ENCODE results near the gene GART. TPM values are rescaled to one million over a fixed set of nuclear protein-coding genes. Genes with fewer than 3 reads are reported as not detected.

The GART gene
- total RNA-seq, 2 experiments from 2014 or later: 224 to 232 TPM

DNA sequence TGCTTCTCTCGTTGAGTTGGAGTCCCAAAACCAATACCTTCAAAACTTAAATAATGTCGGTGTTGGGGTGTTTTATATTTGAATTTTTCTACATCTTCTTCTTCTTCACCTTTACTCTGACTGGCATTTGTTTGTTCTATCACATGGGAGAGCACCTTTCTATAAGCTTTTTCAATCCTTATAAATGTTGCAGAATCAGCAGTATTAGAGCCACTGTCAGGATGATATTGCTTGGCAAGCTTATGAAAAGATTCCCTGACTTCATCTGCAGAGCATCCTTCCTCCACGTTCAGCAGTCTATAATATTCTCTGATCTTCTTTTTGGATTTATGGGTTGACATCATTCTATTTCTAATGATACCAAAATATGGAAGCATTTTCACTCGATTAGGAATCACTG lies 53.0 kb downstream of the GART start:
- Mint-ChIP-seq H3K9me3 (no peaks in the 10 kb centered on the region), H3K4me1 (ENCODE audit: low read depth) (peaks cover 10% of the 10 kb centered on the region), H3K27ac (no peak overlapping the region), H3K36me3 (ENCODE audit: low read depth) (no peaks in the 10 kb centered on the region), H3K4me3 (no peak overlapping the region), H3K27me3 (no peaks in the 10 kb centered on the region)
- intact Hi-C loops (cut with micrococcal nuclease): no loop called here
- ChIA-PET CTCF (interaction anchor here (1.4 kb wide), 1 partner anchor 9 kb away, joined by 5 read pairs; the partner anchor contains the start of gene TMEM50B), POLR2A (interaction anchor here (2.2 kb wide), 1 partner anchor 9 kb away, joined by 9 read pairs; the partner anchor contains the start of gene TMEM50B)
- DNase-seq: no peak
- no peak for ATAC-seq
- no peak for TF ChIP-seq CTCF (IDR thresholded peaks at IDR 0.05)

- Mint-ChIP-seq H3K4me3 (no peak overlapping the region), H3K4me1 (ENCODE audit: low read depth) (peaks cover 10% of the 10 kb centered on the region), H3K36me3 (ENCODE audit: low read depth) (no peaks in the 10 kb centered on the region), H3K27ac (no peak overlapping the region), H3K27me3 (no peaks in the 10 kb centered on the region), H3K9me3 (no peaks in the 10 kb centered on the region)
- intact Hi-C loops (cut with micrococcal nuclease): no loop called here
- CTCF ChIA-PET: interaction anchor here (1.2 kb wide), 1 partner anchor 118 kb away, joined by 3 read pairs; no protein-coding TSS in a partner anchor
- DNase-seq (no peak), ATAC-seq (no peak)
- POLR2A ChIA-PET: interaction anchor here (2.2 kb wide), 1 partner anchor 8 kb away, joined by 9 read pairs; the partner anchor contains the start of gene TMEM50B
- no peak for TF ChIP-seq CTCF (IDR thresholded peaks at IDR 0.05)
Measured at GRCh38 chr21:33487996-33488395, 53.9 kb downstream of the GART start.

GRCh38 chr21:33481314-33481943 lies 60.5 kb downstream of the GART start:
- POLR2A ChIA-PET: interaction anchor here (1.2 to 3.0 kb wide), 5 partner anchors 8 to 62 kb away, joined by 3 to 19 read pairs (median 8); partner anchors contain the start of genes DNAJC28, GART and SON
- intact Hi-C loops (cut with micrococcal nuclease): no loop called here
- peak overlapping the region; percentile 92 for H3K4me3 Mint-ChIP-seq
- H3K36me3 Mint-ChIP-seq (ENCODE audit: low read depth): no peaks in the 10 kb centered on the region
- no peak for ATAC-seq
- CTCF ChIA-PET: interaction anchor here (0.9 to 1.3 kb wide), 2 partner anchors 37 to 74 kb away, joined by 3 to 4 read pairs; no protein-coding TSS in a partner anchor
- H3K9me3 Mint-ChIP-seq: no peaks in the 10 kb centered on the region
- peaks cover 15% of the 10 kb centered on the region for H3K4me1 Mint-ChIP-seq (ENCODE audit: low read depth)
- TF ChIP-seq CTCF (IDR thresholded peaks at IDR 0.05): no peak
- H3K27me3 Mint-ChIP-seq: no peaks in the 10 kb centered on the region
- no peak overlapping the region for H3K27ac Mint-ChIP-seq
- DNase-seq: no peak

DNA sequence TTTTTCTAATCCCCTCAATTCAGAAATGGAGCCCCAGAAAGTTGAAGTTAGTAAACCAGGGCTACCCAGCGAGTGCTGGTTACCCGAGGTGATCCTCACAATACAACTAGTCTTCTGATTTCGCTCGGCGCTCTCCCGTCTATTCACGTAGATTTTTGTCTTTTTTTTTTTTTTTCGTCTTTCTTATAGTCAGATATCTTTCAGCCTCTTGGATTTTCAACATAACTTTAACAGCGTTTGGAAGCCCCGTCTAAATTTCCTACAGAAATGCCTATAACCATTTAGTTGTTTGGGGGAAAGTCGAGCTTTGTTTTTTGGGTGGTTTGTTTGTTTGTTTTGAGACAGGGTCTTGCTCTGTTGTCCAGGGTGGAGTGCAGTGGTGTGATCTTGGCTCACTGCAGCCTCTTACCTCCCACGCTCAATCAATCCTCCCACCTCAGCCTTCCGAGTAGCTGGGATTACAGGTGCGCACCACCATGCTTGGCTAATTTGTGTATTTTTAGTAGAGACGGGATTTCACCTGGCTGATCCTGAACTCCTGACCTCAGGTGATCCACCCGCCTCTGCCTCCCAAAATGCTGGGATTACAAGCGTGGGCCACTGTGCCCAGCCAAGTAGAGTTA lies 61.3 kb downstream of the GART start:
- peak overlapping the region; percentile 92 for H3K4me3 Mint-ChIP-seq
- ATAC-seq (no peak), DNase-seq (no peak)
- ChIA-PET CTCF (interaction anchor here (0.6 to 2.1 kb wide), 6 partner anchors 9 to 120 kb away, joined by 3 to 8 read pairs (median 4); partner anchors contain the start of genes DNAJC28 and DONSON), POLR2A (interaction anchor here (0.7 to 3.0 kb wide), 13 partner anchors 9 to 329 kb away, joined by 3 to 19 read pairs (median 4); partner anchors contain the start of genes DNAJC28, GART, IFNAR1 and SON)
- no peaks in the 10 kb centered on the region for H3K27me3 Mint-ChIP-seq
- H3K36me3 Mint-ChIP-seq (ENCODE audit: low read depth): no peaks in the 10 kb centered on the region
- peaks cover 15% of the 10 kb centered on the region for H3K4me1 Mint-ChIP-seq (ENCODE audit: low read depth)
- peak overlapping the region; percentile 94 for H3K27ac Mint-ChIP-seq
- no peaks in the 10 kb centered on the region for H3K9me3 Mint-ChIP-seq
- intact Hi-C loops (cut with micrococcal nuclease): no loop called here
- no peak for TF ChIP-seq CTCF (IDR thresholded peaks at IDR 0.05)
